ENCODE results near the gene DSCAM.
"Not testable (repeated sequence)": the region's sequence is repeated elsewhere in the genome, so short reads cannot be mapped to it uniquely, and the experiment has no call there.

Gene DSCAM, protein sequence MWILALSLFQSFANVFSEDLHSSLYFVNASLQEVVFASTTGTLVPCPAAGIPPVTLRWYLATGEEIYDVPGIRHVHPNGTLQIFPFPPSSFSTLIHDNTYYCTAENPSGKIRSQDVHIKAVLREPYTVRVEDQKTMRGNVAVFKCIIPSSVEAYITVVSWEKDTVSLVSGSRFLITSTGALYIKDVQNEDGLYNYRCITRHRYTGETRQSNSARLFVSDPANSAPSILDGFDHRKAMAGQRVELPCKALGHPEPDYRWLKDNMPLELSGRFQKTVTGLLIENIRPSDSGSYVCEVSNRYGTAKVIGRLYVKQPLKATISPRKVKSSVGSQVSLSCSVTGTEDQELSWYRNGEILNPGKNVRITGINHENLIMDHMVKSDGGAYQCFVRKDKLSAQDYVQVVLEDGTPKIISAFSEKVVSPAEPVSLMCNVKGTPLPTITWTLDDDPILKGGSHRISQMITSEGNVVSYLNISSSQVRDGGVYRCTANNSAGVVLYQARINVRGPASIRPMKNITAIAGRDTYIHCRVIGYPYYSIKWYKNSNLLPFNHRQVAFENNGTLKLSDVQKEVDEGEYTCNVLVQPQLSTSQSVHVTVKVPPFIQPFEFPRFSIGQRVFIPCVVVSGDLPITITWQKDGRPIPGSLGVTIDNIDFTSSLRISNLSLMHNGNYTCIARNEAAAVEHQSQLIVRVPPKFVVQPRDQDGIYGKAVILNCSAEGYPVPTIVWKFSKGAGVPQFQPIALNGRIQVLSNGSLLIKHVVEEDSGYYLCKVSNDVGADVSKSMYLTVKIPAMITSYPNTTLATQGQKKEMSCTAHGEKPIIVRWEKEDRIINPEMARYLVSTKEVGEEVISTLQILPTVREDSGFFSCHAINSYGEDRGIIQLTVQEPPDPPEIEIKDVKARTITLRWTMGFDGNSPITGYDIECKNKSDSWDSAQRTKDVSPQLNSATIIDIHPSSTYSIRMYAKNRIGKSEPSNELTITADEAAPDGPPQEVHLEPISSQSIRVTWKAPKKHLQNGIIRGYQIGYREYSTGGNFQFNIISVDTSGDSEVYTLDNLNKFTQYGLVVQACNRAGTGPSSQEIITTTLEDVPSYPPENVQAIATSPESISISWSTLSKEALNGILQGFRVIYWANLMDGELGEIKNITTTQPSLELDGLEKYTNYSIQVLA (N-terminal part only)

GRCh38 chr21:40846587-40847411 is at the start of gene DSCAM:
Gene DSCAM (minus strand): TSS chr21:40847158. CDS start chr21:40846661, 497 bp downstream.
- DNase-seq = no peak

DNA sequence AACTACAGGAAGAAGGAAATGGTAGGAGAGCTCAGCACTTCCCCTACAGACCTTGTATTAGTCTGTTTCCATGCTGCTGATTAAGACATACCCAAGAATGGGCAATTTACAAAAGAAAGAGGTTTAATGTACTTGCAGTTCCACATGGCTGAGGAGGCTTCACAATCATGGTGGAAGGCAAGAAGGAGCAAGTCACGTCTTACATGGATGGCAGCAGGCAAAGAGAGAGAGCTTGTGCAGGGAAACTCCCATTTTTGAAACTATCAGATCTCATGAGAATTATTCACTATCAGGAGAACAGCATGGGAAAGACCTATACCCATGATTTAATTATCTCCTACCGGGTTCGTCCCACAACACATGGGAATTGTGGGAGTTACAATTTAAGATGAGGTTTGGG is 48.7 kb upstream of the DSCAM start:
- DNase-seq = not testable (repeated sequence)

DNA sequence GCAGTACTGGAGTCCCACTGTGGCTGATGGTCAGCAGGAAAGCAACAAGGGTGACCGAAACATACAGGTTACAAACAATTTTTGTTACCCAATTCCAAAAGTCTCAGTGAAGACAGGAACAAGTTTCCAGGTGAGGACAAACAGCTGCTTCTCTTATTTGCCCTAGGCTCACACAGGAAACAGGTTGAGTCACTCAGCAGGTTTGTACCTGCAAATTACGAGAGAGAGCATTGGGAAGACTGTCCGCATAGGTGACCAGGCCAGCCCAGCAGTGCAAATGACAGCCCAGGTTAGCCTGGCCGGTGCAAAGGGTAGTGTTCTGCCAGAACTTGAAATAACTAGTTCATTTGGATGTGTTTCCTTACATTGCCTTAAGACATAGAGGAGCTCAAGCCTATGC is 40.0 kb upstream of the DSCAM start:
- DNase-seq = no peak

- DNase-seq = no peak
Observed at GRCh38 chr21:40886006-40886405, 39.0 kb upstream of the DSCAM start.

DNA sequence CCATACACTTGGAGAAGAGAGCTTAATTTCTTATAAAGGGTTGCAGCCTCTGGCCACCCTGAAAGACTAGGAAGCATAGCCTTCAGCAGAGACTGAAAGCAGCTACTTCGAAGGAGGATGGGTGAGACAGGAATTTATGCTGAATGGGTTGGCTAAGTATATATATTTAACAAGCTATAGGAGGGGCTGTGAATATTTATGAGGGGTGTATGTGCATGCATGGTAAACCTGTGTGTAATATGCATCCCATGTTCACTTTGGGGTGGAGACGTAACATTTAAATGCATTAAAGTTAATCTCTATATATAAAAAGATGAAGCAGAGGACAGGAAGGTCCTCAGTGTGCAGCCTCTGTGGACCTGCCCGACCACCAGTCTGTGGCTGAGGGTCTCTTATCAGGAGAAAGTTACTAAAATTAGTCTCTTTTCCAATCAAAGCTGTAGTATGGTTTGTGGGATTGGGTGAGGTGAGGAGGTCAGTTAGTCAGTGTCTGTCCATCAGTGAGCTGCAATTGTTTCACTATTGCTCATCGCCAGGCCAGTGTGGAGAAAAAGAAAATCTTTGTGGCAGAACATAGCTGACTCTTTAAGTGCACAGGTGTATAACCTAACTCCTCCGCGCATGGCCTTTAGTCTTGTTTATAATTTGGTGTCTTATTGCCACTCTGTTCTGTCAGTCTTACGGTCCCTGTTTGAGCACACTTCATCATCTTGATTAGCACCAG is 35.4 kb upstream of the DSCAM start:
- no peak for DNase-seq

- DNase-seq = no peak
Observed at GRCh38 chr21:40881767-40882166, 34.8 kb upstream of the DSCAM start.

DNA sequence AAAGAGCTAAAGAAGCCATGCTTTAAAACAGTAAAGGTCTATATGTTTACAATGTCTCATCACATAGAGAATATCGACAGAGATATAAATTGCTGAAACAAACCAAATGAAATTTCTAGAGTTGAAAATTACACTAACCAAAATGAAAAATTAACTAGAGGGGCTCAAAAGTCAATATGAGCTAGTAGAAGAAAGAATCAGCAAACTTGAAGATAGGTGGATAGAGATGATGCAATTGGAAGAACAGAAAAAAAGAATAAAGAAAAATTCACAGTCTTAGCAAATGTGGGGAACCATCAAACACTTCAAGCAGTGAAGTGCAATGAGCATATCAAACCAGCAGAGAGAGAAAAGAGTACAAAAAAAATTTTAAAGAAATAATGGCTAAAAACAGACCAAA is 24.1 kb upstream of the DSCAM start:
- DNase-seq = no peak

- DNase-seq = no peak
Observed at GRCh38 chr21:40863839-40864238, 16.9 kb upstream of the DSCAM start.

- no peak for DNase-seq
Observed at GRCh38 chr21:40858517-40858916, 11.6 kb upstream of the DSCAM start.

- no peak for DNase-seq
Observed at GRCh38 chr21:40853956-40854688, 7.2 kb upstream of the DSCAM start.

GRCh38 chr21:40852563-40852962 is 5.6 kb upstream of the DSCAM start:
- DNase-seq = no peak

- DNase-seq = no peak
Observed at GRCh38 chr21:40851749-40852148, 4.8 kb upstream of the DSCAM start.

- no peak for DNase-seq
Observed at GRCh38 chr21:40850071-40850470, 3.1 kb upstream of the DSCAM start.

DNA sequence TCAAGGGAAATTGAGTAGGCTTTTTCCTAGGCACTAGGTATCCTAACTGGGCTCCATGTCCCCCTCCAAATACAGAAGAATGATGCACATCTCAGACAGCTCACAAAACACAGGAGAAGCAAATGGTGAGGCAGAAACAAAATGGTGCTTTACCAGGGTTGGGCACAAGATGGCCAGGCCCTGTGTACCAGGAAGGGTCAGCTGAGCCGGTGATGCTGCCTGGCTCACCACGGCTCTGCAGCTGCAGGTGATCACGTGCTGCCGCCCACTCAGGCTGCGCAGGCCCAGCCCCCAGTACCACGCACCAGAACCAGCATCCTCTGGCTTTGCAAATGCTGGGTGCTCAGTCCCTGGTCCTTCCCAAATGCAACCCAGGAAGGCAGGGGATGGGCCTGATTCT is 993 bp upstream of the DSCAM start:
- no peak for DNase-seq

DNA sequence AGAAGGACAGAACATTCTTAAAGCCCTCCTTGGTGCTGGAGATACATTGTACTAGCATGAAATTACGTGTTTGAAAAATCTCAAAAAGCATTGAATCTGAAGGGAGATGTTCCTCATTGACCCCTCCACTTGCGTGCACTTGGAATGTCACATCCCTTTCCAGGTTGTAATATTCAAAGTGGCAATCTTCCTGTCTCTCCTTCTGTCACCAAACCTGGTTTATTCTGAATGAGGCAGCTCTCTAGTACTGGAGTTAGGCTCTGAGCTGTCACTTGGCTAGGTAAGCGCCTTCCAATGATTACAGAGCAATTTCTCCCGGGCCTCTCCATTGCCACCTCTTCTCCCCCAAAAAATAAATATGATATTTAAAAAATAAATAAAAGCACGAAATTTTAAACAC is 855 bp downstream of the DSCAM start:
- DNase-seq = no peak

GRCh38 chr21:40845441-40845995 is 1.4 kb downstream of the DSCAM start:
- DNase-seq = no peak

GRCh38 chr21:40844935-40845334 is 2.0 kb downstream of the DSCAM start:
- no peak for DNase-seq

DNA sequence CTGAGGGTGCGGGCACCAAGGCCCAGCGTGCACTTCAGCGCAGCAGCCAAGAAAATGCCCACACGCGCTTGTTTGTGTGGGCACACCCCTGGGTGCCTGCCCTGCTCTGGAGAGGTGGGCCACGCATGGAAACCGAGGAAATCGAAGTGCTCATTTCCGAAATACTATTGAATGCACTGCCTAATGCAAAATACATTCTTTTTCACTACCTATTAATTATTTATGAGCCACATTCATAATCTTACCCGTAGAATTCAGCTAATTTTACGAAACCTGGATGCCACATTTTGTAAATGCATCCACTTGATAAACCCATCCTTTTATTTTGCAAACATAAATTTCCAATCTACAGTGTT is 4.8 kb downstream of the DSCAM start:
- DNase-seq = no peak

- no peak for DNase-seq
Observed at GRCh38 chr21:40841524-40842196, 5.3 kb downstream of the DSCAM start.
